HCT116 (cell line): ENCODE results near the gene RPL18.

Experiments used
- CTCF ChIP-seq, 3 experiments: fragments of 200-600 bp in 1 of 3; sonication (generic) in 1 of 3; IDR thresholded peaks in 2 of 3; conservative IDR thresholded peaks in 1 of 3; 2 replicates each; pipeline ENCODE4 v1.5.1; 2012 to 2017; ENCODE audit warnings: low read depth in 2 of 3, low read length in 2 of 3, antibody characterized with exemption in 1 of 3, borderline replicate concordance in 1 of 3, control low read depth in 1 of 3, mild to moderate bottlenecking in 1 of 3, mixed read lengths in 1 of 3, mixed run types in 1 of 3, moderate library complexity in 1 of 3; ENCODE audit not compliant: insufficient read depth in 1 of 3
- EZH2 ChIP-seq: fragments of 200-600 bp; sonication (generic); IDR thresholded peaks from 2 replicates; pipeline ENCODE4 v1.6.1; 2017; ENCODE audit warnings: antibody characterized with exemption, mixed run types
- FOSL1 ChIP-seq: IDR thresholded peaks from 2 replicates; pipeline ENCODE4 v1.6.1; 2012; ENCODE audit warnings: low read depth
- MAX ChIP-seq: IDR thresholded peaks from 2 replicates; pipeline ENCODE4 v1.6.1; 2012
- POLR2A ChIP-seq: IDR thresholded peaks from 2 replicates; pipeline ENCODE4 v1.7.0; 2011; ENCODE audit warnings: borderline replicate concordance; ENCODE audit not compliant: insufficient read depth, insufficient read length; ENCODE audit errors: extremely low read depth
- REST ChIP-seq: IDR thresholded peaks from 2 replicates; pipeline ENCODE4 v1.6.1; 2012; ENCODE audit warnings: low read depth
- SP1 ChIP-seq: IDR thresholded peaks from 2 replicates; pipeline ENCODE4 v1.6.1; 2012; ENCODE audit warnings: low read depth
- SRF ChIP-seq: IDR thresholded peaks from 2 replicates; pipeline ENCODE4 v1.6.1; 2012; ENCODE audit warnings: low read depth

- TF ChIP-seq REST (no peak), MAX (no peak), CTCF (IDR thresholded peaks at IDR 0.05 in 2 of 3, conservative IDR thresholded peaks at IDR 0.05 in 1 of 3; ENCODE audit: borderline replicate concordance in 1 of 3, insufficient read depth in 1 of 3, low read depth in 2 of 3, low read length in 2 of 3) (no peak), POLR2A (no peak), SRF (no peak), EZH2 (no peak), SP1 (no peak), FOSL1 (no peak)
Measured at GRCh38 chr19:48656840-48657474, 38.0 kb upstream of the RPL18 start.
